Lower leg skin (tissue), 4 donors: ENCODE results near the gene MTA2. TPM values are rescaled to one million over a fixed set of nuclear protein-coding genes. Genes with fewer than 3 reads are reported as not detected.

Source experiments
- DNase-seq, 2 donors: peaks; one replicate each; pipeline ENCODE4 v3.0.0-alpha.2; 2019; ENCODE audit warnings: low spot score in 2 of 2
- H3K4me3 ChIP-seq: fragments of 200-600 bp; sonication (generic); 2 replicates; pipeline ENCODE4 v1.5.1; 2017; ENCODE audit warnings: mild to moderate bottlenecking, low read depth; ENCODE audit not compliant: poor library complexity, severe bottlenecking
- POLR2A ChIP-seq, 2 donors: fragments of 450-650 bp; IDR thresholded peaks; one replicate each; pipeline ENCODE4 v1.6.1; 2016 to 2017; ENCODE audit warnings: antibody characterized with exemption in 2 of 2, mild to moderate bottlenecking in 1 of 2, moderate library complexity in 1 of 2
- WGBS, 2 donors: methylation state at CpG; one replicate each; pipeline ENCODE4 v1.1.5; 2018; 5-methylcytosine and 5-hydroxymethylcytosine counted together
- intact Hi-C: fragments of 100-400 bp; cut with DNase I; formaldehyde crosslinking; loops from one replicate; pipeline ENCODE4 v1.15.0; 2023; ENCODE audit warnings: low total_unique reads
- total RNA-seq, 4 donors: library from RNA; depleted of rRNA; stranded (reverse); fragments of >200 nt; gene quantifications; one replicate each; pipeline ENCODE4 v1.1.0, GENCODE V29; 2016
- TF ChIP-seq, protein P1 (sequence below), 3 donors: fragments of 450-650 bp; IDR thresholded peaks; one replicate each; pipeline ENCODE4 v1.5.1; 2016; ENCODE audit warnings: antibody characterized with exemption in 3 of 3, mild to moderate bottlenecking in 3 of 3, moderate library complexity in 2 of 3

The MTA2 gene
- total RNA-seq, 4 donors from 2014 or later, result 91.3 to 139 (median 98.3) TPM

DNA sequence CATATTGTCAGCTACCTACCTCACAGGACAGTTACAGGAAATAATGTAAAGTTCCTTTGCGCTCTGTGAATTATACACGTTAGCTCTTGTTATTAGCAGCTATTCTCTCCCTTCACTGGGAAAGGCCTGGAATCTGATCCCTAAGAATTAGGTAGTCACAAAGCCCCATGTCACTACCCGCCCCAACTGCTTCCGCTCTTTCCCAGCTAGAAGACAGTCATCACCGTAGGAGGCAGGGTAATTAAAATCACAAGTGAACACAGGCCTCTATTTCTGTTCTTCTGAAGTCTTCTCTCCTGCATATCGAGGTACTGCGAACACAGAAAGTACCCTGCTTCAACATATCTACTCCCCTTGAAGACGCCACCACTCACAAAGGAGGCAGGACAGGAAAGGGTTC, 42.5 kb downstream of the MTA2 start:
- no peak overlapping the region for H3K4me3 ChIP-seq
- 64 to 77% methylated on average over 8 of the region's 8 CpGs for WGBS, 2 donors
- intact Hi-C loops, result no loop called here
- no peak for TF ChIP-seq POLR2A (IDR thresholded peaks at IDR 0.05)
- TF ChIP-seq, protein P1, sequence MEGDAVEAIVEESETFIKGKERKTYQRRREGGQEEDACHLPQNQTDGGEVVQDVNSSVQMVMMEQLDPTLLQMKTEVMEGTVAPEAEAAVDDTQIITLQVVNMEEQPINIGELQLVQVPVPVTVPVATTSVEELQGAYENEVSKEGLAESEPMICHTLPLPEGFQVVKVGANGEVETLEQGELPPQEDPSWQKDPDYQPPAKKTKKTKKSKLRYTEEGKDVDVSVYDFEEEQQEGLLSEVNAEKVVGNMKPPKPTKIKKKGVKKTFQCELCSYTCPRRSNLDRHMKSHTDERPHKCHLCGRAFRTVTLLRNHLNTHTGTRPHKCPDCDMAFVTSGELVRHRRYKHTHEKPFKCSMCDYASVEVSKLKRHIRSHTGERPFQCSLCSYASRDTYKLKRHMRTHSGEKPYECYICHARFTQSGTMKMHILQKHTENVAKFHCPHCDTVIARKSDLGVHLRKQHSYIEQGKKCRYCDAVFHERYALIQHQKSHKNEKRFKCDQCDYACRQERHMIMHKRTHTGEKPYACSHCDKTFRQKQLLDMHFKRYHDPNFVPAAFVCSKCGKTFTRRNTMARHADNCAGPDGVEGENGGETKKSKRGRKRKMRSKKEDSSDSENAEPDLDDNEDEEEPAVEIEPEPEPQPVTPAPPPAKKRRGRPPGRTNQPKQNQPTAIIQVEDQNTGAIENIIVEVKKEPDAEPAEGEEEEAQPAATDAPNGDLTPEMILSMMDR (IDR thresholded peaks at IDR 0.05), result no peak
- no peak for DNase-seq

DNA sequence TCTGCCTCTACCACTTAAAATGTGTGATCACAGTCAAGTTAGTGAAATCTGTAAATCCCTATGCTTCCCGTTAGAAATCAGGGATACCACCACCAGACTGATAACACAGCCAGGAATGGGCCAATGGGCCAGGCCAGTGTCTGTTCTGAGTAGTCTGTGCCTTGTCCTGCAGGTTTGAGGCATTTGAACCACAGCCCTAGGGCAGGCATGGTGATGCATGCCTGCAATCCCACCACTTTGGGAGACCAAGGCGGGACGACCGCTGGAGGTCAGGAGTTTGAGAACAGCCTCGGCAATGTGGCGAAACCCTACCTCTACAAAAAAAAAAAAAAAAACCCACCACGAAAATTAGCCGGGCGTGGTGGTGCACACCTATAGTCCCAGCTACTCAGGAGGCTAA, 43.0 kb downstream of the MTA2 start:
- TF ChIP-seq, protein P1 (IDR thresholded peaks at IDR 0.05), result no peak
- no peak for TF ChIP-seq POLR2A (IDR thresholded peaks at IDR 0.05)
- H3K4me3 ChIP-seq, result no peak overlapping the region
- WGBS, 2 donors, result 76 to 80% methylated on average over 9 of the region's 9 CpGs
- DNase-seq, result peak in 1 of 2 donors; percentile 72
- intact Hi-C loops, result no loop called here

- WGBS, 2 donors, result 15 to 26% methylated on average over 3 of the region's 3 CpGs
- peak in 1 of 2 donors; percentile 87 for DNase-seq
- intact Hi-C loops, result no loop called here
- H3K4me3 ChIP-seq, result no peak overlapping the region
- no peak for TF ChIP-seq POLR2A (IDR thresholded peaks at IDR 0.05)
- TF ChIP-seq, protein P1 (IDR thresholded peaks at IDR 0.05), result no peak
Measured at GRCh38 chr11:62556875-62557631, 44.6 kb downstream of the MTA2 start.

- WGBS, 2 donors, result 1 to 4% methylated on average over 13 to 14 of the region's 14 CpGs
- no peak overlapping the region for H3K4me3 ChIP-seq
- intact Hi-C loops, result no loop called here
- DNase-seq, result peak; percentile 95 to 98
- TF ChIP-seq, protein P1 (IDR thresholded peaks at IDR 0.05), result no peak
- no peak for TF ChIP-seq POLR2A (IDR thresholded peaks at IDR 0.05)
Measured at GRCh38 chr11:62556108-62556874, 45.4 kb downstream of the MTA2 start.

GRCh38 chr11:62555464-62556107, 46.1 kb downstream of the MTA2 start:
- no peak for TF ChIP-seq POLR2A (IDR thresholded peaks at IDR 0.05)
- TF ChIP-seq, protein P1 (IDR thresholded peaks at IDR 0.05), result no peak
- intact Hi-C loops, result no loop called here
- WGBS, 2 donors, result 0 to 1% methylated on average over 4 of the region's 4 CpGs
- DNase-seq, result peak in 1 of 2 donors; percentile 85
- H3K4me3 ChIP-seq, result no peak overlapping the region
